OCI-LY1 (cell line): Measurements from ENCODE around the gene GTF2A2.

ENCODE experiments used
- CTCF ChIP-seq: fragments of 200-600 bp; sonication (generic), shearing (Covaris generic); IDR thresholded peaks from 2 replicates; pipeline ENCODE4 v1.5.1; 2017; ENCODE audit warnings: mild to moderate bottlenecking, antibody characterized with exemption, low read length, moderate library complexity, mixed read lengths
- EZH2 ChIP-seq: fragments of 200-600 bp; sonication (generic), shearing (Covaris generic); IDR thresholded peaks from 2 replicates; pipeline ENCODE4 v1.8.0; 2017; ENCODE audit warnings: borderline replicate concordance, mixed run types, mild to moderate bottlenecking, antibody characterized with exemption, low read length, moderate library complexity, mixed read lengths

- TF ChIP-seq CTCF, result no peak
- no peak for TF ChIP-seq EZH2
Measured at GRCh38 chr15:59678172-59678571, 20.9 kb upstream of the GTF2A2 start.
